IPS-18c (cell line): ENCODE results near the gene TOP2A.
"Not testable (repeated sequence)": the region's sequence is repeated elsewhere in the genome, so short reads cannot be mapped to it uniquely, and the experiment has no call there.

Experiments
- H3K4me3 ChIP-seq: 2 replicates; pipeline ENCODE4 v1.7.0; 2013; ENCODE audit warnings: low read depth, mild to moderate bottlenecking, low read length, moderate library complexity; ENCODE audit not compliant: insufficient read depth
- H3K9me3 ChIP-seq: one replicate; pipeline ENCODE4 v1.6.1; 2013; ENCODE audit warnings: mild to moderate bottlenecking, low read length, moderate library complexity; ENCODE audit not compliant: control insufficient read depth, insufficient read depth

Gene TOP2A

GRCh38 chr17:40411821-40412220, 5.9 kb downstream of the TOP2A start:
- no peaks in the 10 kb centered on the region for H3K9me3 ChIP-seq
- H3K4me3 ChIP-seq = no peak overlapping the region

- no peak overlapping the region for H3K4me3 ChIP-seq
- no peaks in the 10 kb centered on the region for H3K9me3 ChIP-seq
These were observed 7.6 kb downstream of the TOP2A start for GRCh38 chr17:40410082-40410481.

DNA sequence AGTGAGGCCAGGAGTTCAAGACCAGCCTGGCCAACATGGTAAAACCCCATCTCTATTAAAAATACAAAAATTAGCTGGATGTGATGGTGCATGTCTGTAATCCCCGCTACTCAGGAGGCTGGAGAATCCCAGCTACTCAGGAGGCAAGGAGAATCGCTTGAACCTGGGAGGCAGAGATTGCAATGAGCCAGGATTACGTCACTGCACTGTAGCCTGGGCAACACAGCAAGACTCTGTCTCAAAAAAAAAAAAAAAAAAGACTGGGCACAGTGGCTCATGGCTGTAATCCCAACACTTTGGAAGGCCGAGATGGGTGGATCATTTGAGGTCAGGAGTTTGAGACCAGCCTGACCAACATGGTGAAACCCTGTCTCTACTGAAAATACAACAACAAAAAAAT, 8.2 kb downstream of the TOP2A start:
- not testable (repeated sequence) for H3K9me3 ChIP-seq, H3K4me3 ChIP-seq

- no peak overlapping the region for H3K4me3 ChIP-seq
- H3K9me3 ChIP-seq = no peaks in the 10 kb centered on the region
These were observed 10.2 kb downstream of the TOP2A start for GRCh38 chr17:40407460-40407859.

DNA sequence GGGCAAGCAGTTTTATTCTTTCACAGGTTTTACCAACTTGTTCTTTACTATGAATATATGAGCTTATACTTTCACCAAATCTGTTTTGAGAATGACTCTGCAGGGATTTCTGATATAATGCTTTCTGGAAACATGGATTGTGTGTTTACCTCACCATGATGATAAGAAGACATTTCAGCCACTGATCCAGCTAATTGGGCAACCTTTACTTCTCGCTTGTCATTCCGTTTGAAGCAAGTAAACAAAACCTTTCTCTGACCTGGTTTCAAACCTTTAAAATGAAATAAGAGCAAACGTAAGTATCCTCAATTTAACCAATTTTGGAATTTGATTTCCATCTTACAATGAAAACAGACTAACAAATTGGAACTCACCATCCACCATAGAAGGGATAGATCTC, 13.7 kb downstream of the TOP2A start:
- no peak overlapping the region for H3K4me3 ChIP-seq
- no peaks in the 10 kb centered on the region for H3K9me3 ChIP-seq

- Histone ChIP-seq H3K4me3 (no peak overlapping the region), H3K9me3 (no peaks in the 10 kb centered on the region)
These were observed 15.0 kb downstream of the TOP2A start for GRCh38 chr17:40402668-40403067.

DNA sequence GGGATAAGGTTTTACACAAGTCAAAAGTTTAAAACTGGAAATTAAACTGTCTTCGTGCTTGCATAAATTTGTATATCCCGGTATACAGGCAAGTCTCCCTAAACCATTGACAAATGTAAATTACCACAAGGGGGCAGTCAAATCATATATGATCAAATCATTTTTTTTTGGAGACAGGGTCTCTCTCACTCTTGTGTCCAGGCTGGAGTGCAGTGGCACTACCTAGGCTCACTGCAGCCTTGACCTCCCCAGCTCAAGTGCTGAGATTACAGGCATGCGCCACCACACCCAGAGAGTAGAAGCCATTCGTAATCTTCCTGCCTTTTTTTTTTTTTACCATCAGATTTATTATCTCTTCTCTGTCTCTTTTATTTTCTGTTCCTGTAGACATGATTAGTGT, 18.5 kb downstream of the TOP2A start:
- Histone ChIP-seq H3K4me3 (no peak overlapping the region), H3K9me3 (no peaks in the 10 kb centered on the region)

DNA sequence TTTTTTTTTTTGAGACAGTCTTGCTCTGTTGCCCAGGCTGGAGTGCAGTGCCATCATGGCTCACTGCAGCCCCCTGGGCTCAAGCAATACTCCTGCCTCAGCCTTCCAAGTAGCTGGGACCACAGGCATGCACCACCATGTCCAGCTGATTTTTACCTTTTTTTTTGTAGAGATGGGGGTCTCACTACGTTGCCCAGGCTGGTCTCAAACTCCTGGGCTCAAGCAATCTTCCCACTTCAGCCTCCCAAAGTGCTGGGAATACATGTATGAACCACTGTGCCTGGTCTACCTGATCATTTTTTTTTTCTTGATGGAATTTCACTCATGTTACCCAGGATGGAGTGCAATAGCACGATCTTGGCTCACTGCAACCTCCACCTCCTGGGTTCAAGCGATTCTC, 31.1 kb downstream of the TOP2A start:
- H3K9me3 ChIP-seq, H3K4me3 ChIP-seq: not testable (repeated sequence)

GRCh38 chr17:40382251-40382650, 35.4 kb downstream of the TOP2A start:
- Histone ChIP-seq H3K4me3 (no peak overlapping the region), H3K9me3 (no peaks in the 10 kb centered on the region)

- H3K4me3 ChIP-seq = no peak overlapping the region
- no peaks in the 10 kb centered on the region for H3K9me3 ChIP-seq
These were observed 38.7 kb downstream of the TOP2A start for GRCh38 chr17:40378966-40379365.

- Histone ChIP-seq H3K4me3 (no peak overlapping the region), H3K9me3 (no peaks in the 10 kb centered on the region)
These were observed 39.9 kb downstream of the TOP2A start for GRCh38 chr17:40377832-40378231.

- not testable (repeated sequence) for H3K4me3 ChIP-seq, H3K9me3 ChIP-seq
These were observed 41.2 kb downstream of the TOP2A start for GRCh38 chr17:40376541-40376940.

DNA sequence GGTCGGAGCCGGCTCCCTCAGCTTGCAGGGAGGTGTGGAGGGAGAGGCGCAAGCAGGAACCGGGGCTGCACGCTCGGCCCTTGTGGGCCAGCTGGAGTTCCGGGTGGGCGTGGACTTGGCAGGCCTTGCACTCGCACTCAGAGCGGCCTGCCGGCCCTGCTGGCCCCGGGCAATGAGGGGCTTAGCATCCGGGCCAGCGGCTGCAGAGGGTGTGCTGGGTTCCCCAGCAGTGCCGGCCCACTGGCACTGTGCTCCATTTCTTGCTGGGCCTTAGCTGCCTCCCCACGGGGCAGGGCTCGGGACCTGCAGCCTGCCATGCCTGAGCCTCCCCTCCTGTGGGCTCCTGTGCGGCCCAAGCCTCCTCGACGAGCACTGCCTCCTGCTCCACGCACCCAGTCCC, 41.9 kb downstream of the TOP2A start:
- not testable (repeated sequence) for H3K9me3 ChIP-seq

GRCh38 chr17:40374821-40375498, 42.7 kb downstream of the TOP2A start:
- H3K9me3 ChIP-seq = peaks cover 2% of the 10 kb centered on the region
- H3K4me3 ChIP-seq = no peak overlapping the region

More for the DNA sequence above, 41.9 kb downstream of the TOP2A start:
- not testable (repeated sequence) for H3K4me3 ChIP-seq

GRCh38 chr17:40373999-40374398, 43.7 kb downstream of the TOP2A start:
- Histone ChIP-seq H3K4me3 (no peak overlapping the region), H3K9me3 (peaks cover 2% of the 10 kb centered on the region)

- Histone ChIP-seq H3K4me3 (no peak overlapping the region), H3K9me3 (peaks cover 2% of the 10 kb centered on the region)
These were observed 44.4 kb downstream of the TOP2A start for GRCh38 chr17:40373324-40373723.

GRCh38 chr17:40372644-40373043, 45.1 kb downstream of the TOP2A start:
- not testable (repeated sequence) for H3K4me3 ChIP-seq, H3K9me3 ChIP-seq

- Histone ChIP-seq H3K4me3 (no peak overlapping the region), H3K9me3 (peaks cover 2% of the 10 kb centered on the region)
These were observed 45.7 kb downstream of the TOP2A start for GRCh38 chr17:40372031-40372430.

GRCh38 chr17:40371261-40371929, 46.3 kb downstream of the TOP2A start:
- H3K9me3 ChIP-seq = peaks cover 2% of the 10 kb centered on the region

More at GRCh38 chr17:40371261-40371929, 46.3 kb downstream of the TOP2A start:
- H3K4me3 ChIP-seq = no peak overlapping the region
